T-cell (primary cell): ENCODE data around the gene PLEKHG7. TPM values are rescaled to one million over a fixed set of nuclear protein-coding genes. Genes with fewer than 3 reads are reported as not detected.

Source experiments
- ATAC-seq, 4 experiments: fragments of 200-7000 bp in 3 of 4; fragments of 150-1000 bp in 1 of 4; cut with Tn5 transposase; replicated peaks in 1 of 4; 1 replicate in 3 of 4; 2 replicates in 1 of 4; pipeline ENCODE4 v1.10.0; 2021; ENCODE audit warnings: moderate library complexity in 3 of 4, mild to moderate bottlenecking in 2 of 4, moderate number of reproducible peaks in 1 of 4
- CTCF ChIA-PET, 2 donors: fragments of 300-600 bp; sonication (Branson Sonifier 250); formaldehyde crosslinking; loops; one replicate each; lab custom pipeline; 2022; ENCODE audit warnings: antibody characterized with exemption in 2 of 2; lab: Charles Lee
- POLR2A ChIA-PET, 2 donors: fragments of 300-600 bp; sonication (Branson Sonifier 250); formaldehyde crosslinking; loops; one replicate each; lab custom pipeline; 2022; ENCODE audit warnings: antibody characterized with exemption in 2 of 2; lab: Charles Lee
- DNase-seq, 35 experiments: peaks; one replicate each; pipeline versions ENCODE4 v3.0.0 to v3.0.0-alpha.2; 2013 to 2023
- H3K27ac ChIP-seq: one replicate; pipeline ENCODE4 v1.5.1; 2013; ENCODE audit warnings: low read length
- H3K27me3 ChIP-seq, 2 experiments: replicated peaks in 1 of 2; 1 replicate in 1 of 2; 2 replicates in 1 of 2; pipeline versions ENCODE4 v1.6.1 to v1.7.0; 2013; ENCODE audit warnings: low read length in 1 of 2, mixed read lengths in 1 of 2; ENCODE audit not compliant: control insufficient read depth in 2 of 2, insufficient read depth in 2 of 2; ENCODE audit errors: extremely low read depth in 1 of 2
- H3K36me3 ChIP-seq, 2 donors: 1 replicate in 1 of 2; 2 replicates in 1 of 2; pipeline versions ENCODE4 v1.6.1 to v1.7.0; 2013; ENCODE audit warnings: low read length in 1 of 2; ENCODE audit not compliant: control insufficient read depth in 2 of 2, insufficient read depth in 1 of 2; ENCODE audit errors: extremely low read depth in 1 of 2
- H3K4me1 ChIP-seq, 2 experiments: 1 replicate in 1 of 2; 2 replicates in 1 of 2; pipeline versions ENCODE4 v1.6.1 to v1.7.0; 2013; ENCODE audit warnings: low read length in 2 of 2, mixed read lengths in 1 of 2; ENCODE audit not compliant: insufficient read depth in 2 of 2, control insufficient read depth in 1 of 2; ENCODE audit errors: extremely low read depth in 1 of 2
- H3K4me3 ChIP-seq, 2 donors: 1 replicate in 1 of 2; 2 replicates in 1 of 2; pipeline versions ENCODE4 v1.5.1 to v1.7.0; 2013; ENCODE audit warnings: mild to moderate bottlenecking in 2 of 2, low read length in 1 of 2, moderate library complexity in 1 of 2; ENCODE audit not compliant: control insufficient read depth in 1 of 2; ENCODE audit errors: extremely low read depth in 1 of 2
- H3K9me3 ChIP-seq: 2 replicates; pipeline ENCODE4 v1.7.0; 2013
- H3K27ac Mint-ChIP-seq, 2 donors: one replicate each; pipeline ENCODE4 v1.8.0; 2020 to 2021; ENCODE audit warnings: mild to moderate bottlenecking in 2 of 2, mixed read lengths in 2 of 2
- H3K27me3 Mint-ChIP-seq, 2 donors: one replicate each; pipeline ENCODE4 v1.8.0; 2021 to 2022; ENCODE audit warnings: mixed read lengths in 2 of 2
- H3K36me3 Mint-ChIP-seq: one replicate; pipeline ENCODE4 v1.8.0; 2021; ENCODE audit warnings: mixed read lengths
- H3K4me1 Mint-ChIP-seq, 3 donors: one replicate each; pipeline ENCODE4 v1.8.0; 2020 to 2022; ENCODE audit warnings: mixed read lengths in 3 of 3, mild to moderate bottlenecking in 1 of 3
- H3K4me3 Mint-ChIP-seq, 3 donors: one replicate each; pipeline ENCODE4 v1.8.0; 2020 to 2022; ENCODE audit warnings: mild to moderate bottlenecking in 3 of 3, mixed read lengths in 3 of 3, moderate library complexity in 3 of 3
- H3K9me3 Mint-ChIP-seq, 3 donors: one replicate each; pipeline ENCODE4 v1.8.0; 2020 to 2022; ENCODE audit warnings: mixed read lengths in 3 of 3
- WGBS: methylation state at CpG from one replicate; pipeline ENCODE4 v1.1.5; 2013; ENCODE audit warnings: missing lambda C conversion rate; ENCODE audit not compliant: insufficient coverage; 5-methylcytosine and 5-hydroxymethylcytosine counted together
- total RNA-seq, 35 experiments: library from RNA in 6 of 35; stranded (reverse) in 6 of 35; fragments of 120-200 nt in 1 of 35; gene quantifications; one replicate each; pipeline versions ENCODE4 v1.2.1 to v1.2.4 and lab custom pipeline; 2013 to 2026

The PLEKHG7 gene
- total RNA-seq, 5 donors from 2014 or later (not counting 1 experiment from before 2014, with no cell fraction given), result 0.13 to 0.30 (median 0.19) TPM; not detected in 2

DNA sequence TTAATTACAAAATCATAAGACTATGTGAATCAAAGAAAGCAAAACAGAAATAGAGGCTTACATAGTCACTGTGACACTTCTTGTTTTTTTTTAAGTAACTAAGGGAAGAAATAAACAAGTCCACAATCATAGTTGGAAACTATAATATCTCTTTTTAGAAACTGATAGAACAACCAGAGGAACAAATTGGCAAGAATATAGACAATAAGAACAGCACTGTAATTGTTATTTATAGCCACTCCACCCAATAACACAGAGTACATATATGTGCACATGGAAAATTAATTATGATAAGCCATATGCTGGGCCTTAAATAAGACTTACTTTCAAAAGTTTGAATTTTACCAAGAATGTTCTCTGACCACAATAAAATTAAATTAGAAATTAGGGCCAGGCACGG is 101.1 kb downstream of the PLEKHG7 start:
- CTCF ChIA-PET, result no interaction called here
- H3K36me3 Mint-ChIP-seq, result peaks cover 58% of the 10 kb centered on the region

DNA sequence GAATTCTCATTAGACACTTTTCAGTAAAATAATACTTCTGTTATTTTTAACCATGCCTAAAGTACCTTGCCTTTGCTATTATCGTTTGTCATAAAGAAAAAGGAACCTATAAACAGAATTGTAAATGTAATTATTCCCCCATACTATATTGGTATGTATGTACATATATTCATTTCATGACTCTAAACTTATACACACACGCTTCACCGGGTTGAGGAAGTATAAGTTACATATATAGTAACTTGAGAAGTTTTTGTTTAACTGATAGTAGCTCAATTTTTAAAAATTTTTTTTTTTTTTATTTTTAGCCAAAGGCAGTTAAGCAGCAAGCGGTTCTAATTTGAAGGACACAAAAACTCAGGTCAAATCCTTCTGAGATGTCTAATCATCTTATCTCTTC is 107.6 kb downstream of the PLEKHG7 start:
- H3K4me1 ChIP-seq, result no peaks in the 10 kb centered on the region
- no peaks in the 10 kb centered on the region for H3K9me3 ChIP-seq
- Mint-ChIP-seq H3K27ac (no peak overlapping the region), H3K4me1 (no peaks in the 10 kb centered on the region), H3K4me3 (no peak overlapping the region), H3K9me3 (no peaks in the 10 kb centered on the region), H3K27me3 (no peaks in the 10 kb centered on the region), H3K36me3 (peaks cover 55% of the 10 kb centered on the region)
- no peak overlapping the region for H3K27ac ChIP-seq
- DNase-seq (no peak), ATAC-seq (no peak)
- POLR2A ChIA-PET, result no interaction called here
- CTCF ChIA-PET, result interaction anchor here in 1 of 2 donors (0.7 kb wide), 1 partner anchor 1161 kb away, joined by 4 read pairs; no protein-coding TSS in a partner anchor
- no CpG with 5 or more reads among the region's 4 CpGs for WGBS
- H3K27me3 ChIP-seq, result no peaks in the 10 kb centered on the region
- peaks cover 0 to 17% of the 10 kb centered on the region in 2 donors for H3K36me3 ChIP-seq
- H3K4me3 ChIP-seq, result no peak overlapping the region

More for the DNA sequence above, 101.1 kb downstream of the PLEKHG7 start:
- Mint-ChIP-seq H3K4me1 (peaks cover 0 to 3% (median 0%) of the 10 kb centered on the region in 3 donors), H3K27me3 (no peaks in the 10 kb centered on the region), H3K9me3 (no peaks in the 10 kb centered on the region), H3K27ac (no peak overlapping the region), H3K4me3 (no peak overlapping the region)
- POLR2A ChIA-PET, result no interaction called here
- WGBS, result no CpG with 5 or more reads among the region's 1 CpG
- Histone ChIP-seq H3K27ac (no peak overlapping the region), H3K27me3 (no peaks in the 10 kb centered on the region), H3K9me3 (no peaks in the 10 kb centered on the region), H3K36me3 (peaks cover 0 to 38% of the 10 kb centered on the region in 2 donors), H3K4me1 (no peaks in the 10 kb centered on the region), H3K4me3 (no peak overlapping the region)
- no peak for ATAC-seq
- no peak for DNase-seq

DNA sequence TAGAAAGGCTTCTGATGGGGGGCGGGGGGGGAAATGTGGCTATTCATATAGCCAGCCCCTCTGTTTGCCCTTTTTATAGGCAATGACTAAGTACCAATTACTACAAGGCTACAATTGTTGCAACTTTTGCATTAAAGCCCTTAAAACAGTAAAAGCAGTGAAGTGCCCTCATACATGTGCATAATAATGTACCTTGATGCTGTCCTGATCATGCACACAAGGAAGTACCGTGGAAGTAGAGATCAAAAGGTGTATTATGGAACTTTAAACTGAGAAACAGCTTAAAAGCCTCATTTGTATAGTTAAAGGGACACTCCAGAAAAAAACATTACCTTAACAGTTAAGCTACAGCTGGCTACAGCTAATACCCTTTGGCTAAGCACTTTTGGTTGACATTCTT is 111.8 kb downstream of the PLEKHG7 start:
- no CpG with 5 or more reads among the region's 2 CpGs for WGBS
- H3K27me3 ChIP-seq, result no peaks in the 10 kb centered on the region
- H3K4me1 ChIP-seq, result no peaks in the 10 kb centered on the region
- H3K4me3 ChIP-seq, result no peak overlapping the region
- no peaks in the 10 kb centered on the region for H3K27me3 Mint-ChIP-seq
- peaks cover 0 to 15% of the 10 kb centered on the region in 2 donors for H3K36me3 ChIP-seq
- DNase-seq (no peak), ATAC-seq (no peak)
- H3K27ac ChIP-seq, result no peak overlapping the region
- peaks cover 37% of the 10 kb centered on the region for H3K36me3 Mint-ChIP-seq
- no peak overlapping the region for H3K27ac Mint-ChIP-seq
- no peaks in the 10 kb centered on the region for H3K4me1 Mint-ChIP-seq
- POLR2A ChIA-PET, result interaction anchor here in 1 of 2 donors (0.6 to 0.8 kb wide), 2 partner anchors 13 to 116 kb away, joined by 6 to 9 read pairs; no protein-coding TSS in a partner anchor
- H3K9me3 ChIP-seq, result no peaks in the 10 kb centered on the region
- no peak overlapping the region for H3K4me3 Mint-ChIP-seq
- CTCF ChIA-PET, result no interaction called here
- no peaks in the 10 kb centered on the region for H3K9me3 Mint-ChIP-seq

DNA sequence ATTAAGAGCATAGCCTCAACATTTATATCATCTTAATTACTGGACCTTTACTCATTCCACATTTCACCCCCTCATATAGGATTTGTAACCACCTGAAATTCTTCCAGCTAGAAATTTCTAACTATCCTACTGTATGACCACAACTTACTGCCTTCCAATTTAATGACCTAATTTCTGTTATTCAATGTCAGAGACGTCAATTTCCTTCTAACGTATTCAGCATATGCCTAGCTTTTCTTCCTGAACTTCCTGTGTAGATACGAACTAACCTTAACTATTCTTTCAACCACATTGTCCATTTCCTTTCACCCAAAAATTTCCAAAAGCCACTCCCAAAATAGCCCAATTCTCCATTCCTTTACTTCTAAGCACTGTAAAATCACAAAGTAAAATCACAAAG is 118.4 kb downstream of the PLEKHG7 start:
- no peak overlapping the region for H3K4me3 ChIP-seq
- no peak for ATAC-seq
- H3K27me3 Mint-ChIP-seq, result no peaks in the 10 kb centered on the region
- CTCF ChIA-PET, result no interaction called here
- H3K36me3 Mint-ChIP-seq, result peaks cover 12% of the 10 kb centered on the region
- no peak for DNase-seq
- no peaks in the 10 kb centered on the region for H3K27me3 ChIP-seq
- 87% methylated on average over 3 of the region's 3 CpGs for WGBS
- POLR2A ChIA-PET, result no interaction called here
- no peak overlapping the region for H3K27ac ChIP-seq
- H3K4me1 ChIP-seq, result no peaks in the 10 kb centered on the region
- H3K36me3 ChIP-seq, result peaks cover 0 to 22% of the 10 kb centered on the region in 2 donors
- H3K9me3 ChIP-seq, result no peaks in the 10 kb centered on the region
- H3K4me1 Mint-ChIP-seq, result no peaks in the 10 kb centered on the region
- H3K4me3 Mint-ChIP-seq, result no peak overlapping the region
- H3K27ac Mint-ChIP-seq, result no peak overlapping the region
- no peaks in the 10 kb centered on the region for H3K9me3 Mint-ChIP-seq

Other genes starting within 250 kb of the PLEKHG7 start
- 10 to 100 TPM; 21.4 to 29.5 (median 23.5) TPM for gene EEA1, start 226.3 kb downstream of the PLEKHG7 start, total RNA-seq